GM19324 (cell line): ENCODE measurements around the gene AASS.

Experiments
- ATAC-seq: cut with Tn5 transposase; IDR thresholded peaks from one replicate; pipeline ENCODE4 v1.9.1; 2021; ENCODE audit warnings: mild to moderate bottlenecking, moderate library complexity; ENCODE audit not compliant: unreplicated experiment, low FRiP score

AASS gene

GRCh38 chr7:122054393-122054792, 89.7 kb downstream of the AASS start:
- no peak for ATAC-seq

DNA sequence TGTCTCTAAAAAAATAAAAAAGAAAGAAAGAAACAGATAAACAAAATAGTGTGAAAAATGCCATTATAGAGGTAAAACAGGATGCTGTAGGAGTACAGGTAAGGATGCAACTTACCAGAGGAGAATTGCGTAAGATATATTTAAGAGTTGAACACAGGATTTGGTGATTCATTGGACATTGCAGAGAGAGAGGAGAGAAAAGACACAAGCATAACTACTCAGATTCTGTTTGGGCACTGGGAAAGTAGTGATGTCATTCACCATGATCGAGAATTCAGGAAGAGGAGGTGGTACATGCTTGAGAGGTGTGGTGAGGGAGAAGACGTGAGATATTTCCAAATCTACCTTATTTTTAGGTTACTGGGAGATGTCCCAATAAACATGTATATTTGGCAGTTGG, 97.6 kb downstream of the AASS start:
- ATAC-seq = no peak

- no peak for ATAC-seq
These were observed 103.9 kb downstream of the AASS start for GRCh38 chr7:122040147-122040546.

DNA sequence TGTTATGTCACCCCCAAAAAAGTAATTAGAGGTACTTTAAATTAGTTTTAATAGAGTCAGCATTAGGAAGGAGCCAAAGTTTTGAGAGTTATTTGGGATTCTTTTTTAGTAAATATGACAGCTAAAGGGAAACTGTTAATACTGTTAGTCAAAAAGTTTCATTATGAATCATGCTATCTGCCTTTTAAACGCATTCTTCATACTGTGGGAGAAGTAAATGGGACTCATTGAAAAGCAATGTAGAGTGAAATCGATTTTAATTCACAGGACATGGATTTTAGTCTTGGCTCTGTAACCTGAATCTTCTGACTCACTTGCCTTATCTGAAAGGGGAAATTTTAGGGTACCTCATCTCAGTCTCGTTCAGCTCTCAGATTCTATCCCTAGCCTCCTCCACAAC, 105.1 kb downstream of the AASS start:
- ATAC-seq = no peak

GRCh38 chr7:122038134-122038533, 105.9 kb downstream of the AASS start:
- no peak for ATAC-seq

DNA sequence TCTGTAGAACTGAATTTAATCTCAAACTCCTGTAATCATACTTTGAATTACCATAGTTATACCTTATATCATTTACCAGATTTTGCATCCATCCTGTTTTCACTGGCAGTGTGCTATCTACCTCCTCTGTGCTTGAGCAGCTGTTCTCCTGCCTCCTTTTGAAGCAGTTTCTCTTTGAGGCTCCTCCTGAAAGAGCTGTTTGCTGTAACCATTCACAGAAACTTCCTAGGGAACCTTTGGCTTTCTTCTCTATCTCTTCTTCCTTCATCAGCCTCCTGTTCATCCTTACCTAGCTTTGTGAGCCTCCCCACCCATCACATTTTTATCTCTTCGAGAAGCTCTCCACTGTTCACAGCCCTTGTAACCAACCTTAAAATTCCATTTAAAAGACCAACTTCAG, 108.2 kb downstream of the AASS start:
- no peak for ATAC-seq

DNA sequence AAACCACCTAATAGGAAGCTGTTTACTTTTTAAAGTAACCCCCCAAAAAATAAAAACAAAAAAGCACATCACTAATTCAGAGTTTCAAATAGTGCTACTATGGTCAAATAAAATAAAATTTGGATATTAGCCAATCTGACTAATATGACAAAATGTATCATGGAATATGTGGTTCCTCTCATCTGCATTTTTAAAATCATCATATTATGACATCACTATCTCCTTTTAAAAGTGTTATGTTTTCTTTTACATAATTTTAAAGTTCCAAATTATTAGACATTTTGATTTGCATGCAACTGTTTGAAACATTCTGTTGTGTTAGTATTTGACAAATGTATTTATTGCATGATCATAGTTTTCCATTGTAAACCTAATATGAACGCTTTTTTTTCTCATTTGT, 110.4 kb downstream of the AASS start:
- ATAC-seq = no peak

GRCh38 chr7:122027058-122027457, 117.0 kb downstream of the AASS start:
- no peak for ATAC-seq
